NCI-H2227 treated with DMSO at 0.1 percent for 48 hours (cell line): ENCODE results near the gene ZNF124.
"Not testable (repeated sequence)": the region's sequence is repeated elsewhere in the genome, so short reads cannot be mapped to it uniquely, and the experiment has no call there.

Experiments used
- DNase-seq: peaks from one replicate; lab custom pipeline; 2025; lab: John Stamatoyannopoulos, UW

The ZNF124 gene

DNA sequence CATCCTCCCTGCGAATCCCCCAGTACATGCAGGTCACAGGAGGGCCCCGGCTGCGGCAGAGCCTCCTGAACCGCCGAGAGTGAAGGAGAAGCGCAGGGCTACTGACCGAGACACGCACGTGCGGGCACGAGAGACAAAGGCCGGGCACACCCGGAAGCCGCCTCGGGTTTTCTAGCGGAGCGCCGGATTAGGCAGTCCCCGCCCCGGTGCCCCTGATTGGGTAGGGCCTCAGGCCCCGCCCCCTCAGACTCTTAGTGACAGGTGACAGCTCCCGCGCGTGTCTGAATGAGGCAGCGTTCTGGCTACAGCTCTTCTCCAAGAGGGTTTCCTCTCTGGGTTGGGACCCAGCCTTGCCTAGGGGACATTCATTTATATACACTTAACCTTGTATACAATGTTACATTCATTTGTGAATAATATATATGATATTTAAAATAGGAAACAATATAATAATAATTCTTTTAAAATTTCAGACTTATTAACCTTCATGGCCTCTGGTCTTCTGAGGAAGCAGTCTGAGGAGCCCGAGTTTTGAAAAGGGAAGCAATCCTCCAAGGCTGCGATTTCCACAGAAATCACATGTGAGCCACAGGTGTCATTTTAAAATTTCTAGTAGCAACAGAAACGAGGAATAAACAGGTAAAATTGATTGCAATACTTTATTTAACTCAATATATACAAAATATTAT lies at the start of gene ZNF124:
Gene ZNF124 (minus strand): TSS at position 146 of the 689 bp plus-strand sequence. CDS start 143 bp downstream, at position 3.
- not testable (repeated sequence) for DNase-seq

DNA sequence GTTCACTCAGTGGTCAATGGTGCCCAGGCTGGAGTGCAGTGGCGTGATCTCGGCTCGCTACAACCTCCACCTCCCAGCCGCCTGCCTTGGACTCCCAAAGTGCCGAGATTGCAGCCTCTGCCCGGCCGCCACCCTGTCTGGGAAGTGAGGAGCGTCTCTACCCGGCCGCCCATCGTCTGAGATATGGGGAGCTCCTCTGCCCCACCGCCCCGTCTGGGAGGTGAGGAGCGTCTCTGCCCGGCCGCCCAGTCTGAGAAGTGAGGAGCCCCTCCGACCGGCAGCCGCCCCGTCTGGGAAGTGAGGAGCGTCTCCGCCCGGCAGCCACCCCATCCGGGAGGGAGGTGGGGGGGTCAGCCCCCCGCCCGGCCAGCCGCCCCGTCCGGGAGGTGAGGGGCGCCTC lies 48.5 kb upstream of the ZNF124 start:
- DNase-seq, result not testable (repeated sequence)

DNA sequence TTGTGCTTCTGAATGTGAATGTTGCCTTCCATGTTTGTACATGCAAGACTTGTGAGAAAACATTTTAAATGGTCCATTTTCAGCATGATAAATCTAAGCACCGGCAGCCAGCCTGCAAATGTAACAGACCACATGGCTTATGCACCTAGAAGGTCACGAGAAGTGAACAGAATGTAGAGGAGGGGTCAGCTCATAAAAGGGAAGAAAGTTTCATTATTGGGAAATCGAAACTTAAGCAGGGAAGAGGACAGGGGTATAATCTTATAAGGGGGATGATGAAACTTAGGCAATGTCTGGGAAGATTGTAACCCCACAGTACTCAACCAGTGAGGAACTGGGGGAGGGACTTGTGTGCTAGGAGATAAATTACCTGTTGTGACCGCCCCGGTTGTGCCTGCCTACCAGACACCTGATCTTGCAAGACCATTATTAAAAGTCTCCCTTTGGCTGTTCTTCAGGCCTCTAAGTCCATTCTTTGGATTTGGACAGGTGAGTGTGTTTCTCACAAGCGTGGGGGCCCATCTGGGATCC lies 46.4 kb upstream of the ZNF124 start:
- DNase-seq, result no peak

DNA sequence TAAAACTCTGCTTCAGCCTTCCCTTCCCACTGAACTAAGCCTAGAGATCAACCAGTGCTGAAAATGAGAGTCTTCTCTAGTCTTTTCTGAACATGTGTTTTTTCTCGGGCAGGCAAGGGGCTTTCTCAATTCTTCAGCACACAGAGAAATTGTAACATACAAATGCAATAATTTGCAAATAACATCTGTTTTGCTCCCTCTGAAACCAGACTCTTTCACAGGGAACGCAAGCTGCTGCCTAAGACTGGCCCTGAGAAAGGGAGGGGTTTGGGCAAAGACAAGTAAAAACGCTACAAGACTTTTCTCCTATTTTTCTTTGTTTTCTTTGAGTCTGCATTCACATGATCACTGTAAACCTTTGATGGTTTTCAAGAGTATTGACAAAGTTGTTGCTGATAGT lies 44.4 kb upstream of the ZNF124 start:
- DNase-seq, result no peak

DNA sequence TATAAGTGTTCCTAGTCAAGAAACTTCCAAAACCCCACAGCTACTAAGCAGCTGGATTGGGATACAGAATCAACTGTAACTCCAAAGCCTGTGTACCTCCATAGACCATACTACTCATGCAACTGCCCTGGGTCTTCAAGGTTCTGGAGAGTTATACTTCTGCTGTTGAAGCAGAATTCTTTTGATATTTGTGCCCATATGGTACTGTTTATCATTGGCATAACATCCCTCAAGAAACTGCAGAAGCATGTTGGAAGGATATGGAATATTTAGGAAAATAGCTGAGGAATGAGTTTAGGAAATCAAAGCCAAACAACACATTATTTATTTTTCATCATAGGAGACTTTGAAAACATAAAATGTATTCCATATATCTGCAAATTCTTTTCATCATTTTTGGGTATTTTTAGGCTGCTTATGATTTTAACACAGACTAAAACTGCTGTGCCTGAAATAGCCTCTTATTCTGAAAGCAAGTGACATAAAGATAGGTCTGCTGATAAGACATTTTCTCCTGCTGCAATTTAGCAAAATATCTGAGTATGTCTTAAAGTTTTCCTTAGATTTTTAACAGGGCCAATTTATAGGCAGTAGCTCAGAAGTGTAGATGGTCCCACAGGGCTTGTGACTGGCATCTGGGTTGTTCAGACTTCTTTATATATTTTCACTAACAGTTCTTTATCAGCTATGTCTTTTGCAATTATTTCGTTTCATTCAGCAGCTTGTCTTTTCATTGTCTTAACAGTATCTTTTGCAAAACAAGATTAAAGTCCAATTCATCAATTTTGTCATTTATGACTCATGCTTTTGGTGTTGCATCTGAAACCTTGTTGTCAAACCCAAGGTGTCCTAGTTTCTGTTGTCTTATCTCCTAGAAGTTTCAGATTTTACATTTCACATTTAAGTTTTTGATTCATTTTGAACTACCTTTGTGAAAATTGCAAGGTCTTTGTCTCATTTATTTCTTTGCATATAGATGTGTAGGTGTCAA lies 41.1 kb upstream of the ZNF124 start:
- no peak for DNase-seq

DNA sequence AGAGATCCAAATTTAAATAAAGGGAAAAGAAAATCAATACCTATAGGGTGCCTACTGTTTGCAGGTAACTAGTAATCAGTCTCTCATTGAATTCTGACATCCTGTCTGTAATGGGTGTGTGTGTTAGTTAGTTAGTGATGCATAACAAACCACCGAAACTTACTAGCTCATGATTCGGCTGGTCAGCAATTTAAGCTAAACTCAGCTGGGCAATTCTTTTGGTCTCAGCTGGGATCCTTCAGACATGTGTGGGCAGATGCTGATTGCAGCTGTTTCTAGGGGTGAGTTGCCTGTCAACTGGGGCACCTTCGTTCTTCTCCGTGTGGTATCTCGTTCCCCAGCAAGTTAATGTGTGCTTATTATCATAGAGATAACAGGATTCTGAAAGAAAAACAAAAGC lies 40.2 kb upstream of the ZNF124 start:
- DNase-seq, result no peak

DNA sequence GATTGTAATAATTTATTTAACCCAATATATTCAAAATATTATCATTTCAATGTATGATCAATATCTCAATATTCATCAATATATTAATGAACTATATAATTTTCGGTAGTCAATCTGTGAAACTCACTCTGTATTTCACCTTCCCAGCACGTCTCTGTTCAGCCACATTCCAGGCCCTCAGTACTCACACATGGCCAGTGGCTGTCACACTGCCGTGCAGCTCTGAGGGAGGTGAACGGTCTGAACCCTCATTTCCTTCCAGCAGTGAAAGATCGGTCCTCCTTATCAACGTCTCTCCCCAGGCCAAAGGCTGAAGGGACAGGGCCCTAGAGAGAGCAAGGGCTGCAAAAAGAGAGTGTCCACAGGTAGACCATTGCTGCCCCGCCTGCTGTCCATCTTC lies 39.5 kb upstream of the ZNF124 start:
- DNase-seq, result no peak

DNA sequence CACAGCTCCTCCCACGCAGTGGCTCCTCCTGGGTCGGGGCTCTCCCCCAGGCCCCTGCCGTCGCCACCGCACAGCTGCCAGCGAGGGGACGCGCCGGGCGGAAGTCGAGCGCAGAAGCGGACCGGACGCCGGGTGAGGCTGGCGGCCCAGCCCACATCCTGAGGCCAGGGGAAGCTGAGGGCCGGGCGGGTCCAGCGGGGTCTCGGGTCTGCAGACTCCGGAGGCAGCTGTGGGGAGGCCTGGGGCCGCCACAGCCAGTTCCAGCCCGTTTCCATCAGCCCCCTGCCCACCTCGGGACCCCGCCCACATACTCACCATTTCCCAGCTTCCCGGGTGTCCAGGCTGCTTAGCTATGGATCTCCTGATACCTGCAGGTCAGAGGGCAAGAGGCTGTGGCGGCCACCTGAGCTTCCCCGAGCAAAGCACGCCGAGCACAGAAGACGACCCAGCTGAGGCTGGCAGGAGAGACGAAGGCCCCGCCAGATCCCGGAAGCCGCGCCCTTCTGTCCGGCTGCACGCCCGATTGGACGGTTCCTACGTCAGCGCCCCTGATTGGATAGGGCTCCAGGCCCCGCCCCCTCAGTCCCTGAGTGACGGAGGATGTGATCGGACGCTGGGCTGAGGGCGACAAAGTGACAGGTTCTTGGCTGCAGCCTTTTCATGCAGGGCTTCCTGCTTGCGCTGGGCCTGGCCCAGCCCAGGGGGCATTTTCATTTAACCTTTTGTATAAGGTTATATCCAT lies 38.7 kb upstream of the ZNF124 start:
- DNase-seq, result peak; percentile 92

DNA sequence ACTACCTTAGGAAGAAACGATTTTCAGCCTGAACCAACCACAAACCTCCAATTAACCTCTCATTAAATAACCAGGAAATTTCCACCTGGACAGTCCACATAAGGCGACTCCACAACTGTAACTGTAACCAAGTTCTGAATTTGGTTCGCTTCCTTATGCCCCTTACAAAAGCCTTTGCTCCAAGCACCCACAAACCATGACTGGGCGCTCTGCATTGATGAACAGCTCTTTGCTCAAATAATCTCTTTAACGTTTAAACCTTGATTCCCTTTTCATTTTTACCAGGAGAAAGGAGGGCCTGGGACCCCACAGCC lies 38.2 kb upstream of the ZNF124 start:
- no peak for DNase-seq

DNA sequence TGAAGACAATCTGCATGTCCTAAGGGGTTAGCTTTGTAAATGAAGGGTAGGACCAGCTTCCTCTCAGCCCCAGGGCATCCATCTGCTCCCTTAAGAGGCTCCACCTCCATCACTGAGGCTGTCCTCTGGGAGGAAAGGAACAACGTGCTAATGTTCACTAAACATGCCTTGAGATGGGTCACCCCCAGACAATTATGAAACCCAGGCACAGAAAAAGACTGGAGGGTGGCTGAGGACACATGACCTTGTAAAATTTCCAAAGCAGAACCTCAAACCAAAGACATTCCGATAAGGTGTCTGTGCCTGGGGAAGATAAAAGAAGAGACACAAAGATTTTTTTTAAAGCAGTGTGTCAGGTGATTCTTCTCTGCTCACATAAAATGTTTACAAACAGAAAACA lies 37.6 kb upstream of the ZNF124 start:
- no peak for DNase-seq

DNA sequence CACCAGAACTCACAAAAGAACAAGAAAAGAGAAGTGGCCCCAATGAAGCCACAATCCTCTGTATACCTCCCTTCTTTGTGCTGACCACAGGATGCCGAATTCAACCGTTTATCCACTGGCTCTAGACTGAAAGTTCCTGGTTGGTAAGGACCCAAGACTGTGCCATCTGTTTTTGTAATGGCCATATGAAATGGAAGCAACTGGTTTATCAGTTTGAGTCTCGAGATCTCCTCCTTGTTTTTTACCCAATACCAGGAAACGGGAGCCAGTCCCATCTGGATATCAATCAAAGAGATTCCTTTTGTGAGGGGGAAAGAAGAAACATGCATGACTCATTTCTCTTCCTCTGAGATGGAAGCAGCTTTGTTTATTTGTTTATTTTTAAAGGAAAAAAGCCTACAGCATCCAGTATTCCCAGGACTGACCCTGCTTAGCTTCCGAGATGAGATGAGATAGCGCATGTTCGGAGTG lies 32.4 kb upstream of the ZNF124 start:
- no peak for DNase-seq

DNA sequence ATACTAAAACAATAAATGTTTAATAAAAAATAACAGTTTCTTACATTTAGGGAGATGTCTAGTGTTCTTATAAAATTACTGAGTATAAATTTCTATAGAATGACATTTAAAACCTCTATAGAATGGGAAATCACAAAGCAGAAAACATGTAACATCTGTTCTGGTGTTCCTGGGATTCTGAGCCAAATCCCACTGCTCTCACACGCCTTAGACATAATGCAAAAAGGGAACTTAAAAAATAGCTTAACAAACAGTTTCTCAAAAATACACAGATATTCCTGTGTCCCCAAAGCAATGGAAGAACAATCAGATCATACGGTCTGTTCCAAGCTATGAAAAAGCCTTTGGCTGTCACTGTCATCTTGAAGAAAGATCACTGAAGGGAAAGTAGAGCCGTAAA lies 27.0 kb upstream of the ZNF124 start:
- no peak for DNase-seq

DNA sequence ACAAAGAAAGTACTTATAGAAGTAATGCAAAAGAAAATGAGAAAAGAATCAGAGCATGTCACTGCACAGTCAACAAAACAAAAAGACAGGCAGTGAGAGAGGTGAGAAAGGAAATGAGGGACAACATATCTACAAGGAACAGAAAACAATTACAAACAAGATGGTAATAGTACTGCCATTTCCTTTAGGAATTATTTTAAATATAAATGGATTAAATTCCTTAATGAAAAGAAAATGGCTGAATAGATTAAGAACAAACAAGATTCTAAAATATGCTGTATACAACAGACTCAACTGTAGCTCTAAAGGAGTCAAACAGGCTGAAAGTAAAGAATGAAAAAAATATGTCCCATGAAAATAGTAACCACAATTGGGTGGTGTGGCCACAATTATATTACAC lies 22.1 kb upstream of the ZNF124 start:
- no peak for DNase-seq

DNA sequence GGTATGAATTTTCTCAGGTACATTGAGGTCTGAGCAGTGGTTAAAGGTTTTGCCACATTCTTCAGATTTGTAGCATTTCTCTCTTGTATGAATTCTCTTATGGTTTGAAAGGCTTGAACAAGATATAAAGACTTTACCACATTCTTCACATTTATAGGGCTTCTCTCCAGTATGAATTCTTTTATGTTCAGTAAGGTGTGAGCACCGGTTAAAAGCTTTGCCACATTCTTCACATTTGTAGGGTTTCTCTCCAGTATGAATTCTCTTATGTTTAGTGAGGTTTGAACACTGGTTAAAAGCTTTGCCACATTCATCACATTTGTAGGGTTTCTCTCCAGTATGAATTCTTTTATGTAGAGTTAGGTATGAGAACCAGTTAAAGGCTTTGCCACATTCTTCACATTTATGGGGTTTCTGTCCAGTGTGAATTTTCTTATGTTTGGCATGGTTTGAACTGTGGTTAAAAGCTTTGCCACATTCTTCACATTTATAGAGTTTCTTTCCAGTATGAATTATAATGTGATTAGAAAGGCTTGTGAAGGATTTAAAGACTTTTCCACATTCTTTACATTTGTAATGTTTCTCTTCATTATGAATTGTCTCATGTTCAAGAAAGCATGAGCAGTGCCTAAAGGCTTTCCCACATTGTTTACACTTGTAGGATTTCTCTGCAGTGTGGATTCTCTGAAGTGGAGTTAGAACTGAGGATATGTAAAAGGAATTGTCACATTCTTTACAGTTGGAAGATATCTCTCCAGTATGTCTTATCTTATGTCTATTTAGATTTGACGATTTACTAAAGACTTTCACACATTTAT lies 18.4 kb upstream of the ZNF124 start:
- no peak for DNase-seq

DNA sequence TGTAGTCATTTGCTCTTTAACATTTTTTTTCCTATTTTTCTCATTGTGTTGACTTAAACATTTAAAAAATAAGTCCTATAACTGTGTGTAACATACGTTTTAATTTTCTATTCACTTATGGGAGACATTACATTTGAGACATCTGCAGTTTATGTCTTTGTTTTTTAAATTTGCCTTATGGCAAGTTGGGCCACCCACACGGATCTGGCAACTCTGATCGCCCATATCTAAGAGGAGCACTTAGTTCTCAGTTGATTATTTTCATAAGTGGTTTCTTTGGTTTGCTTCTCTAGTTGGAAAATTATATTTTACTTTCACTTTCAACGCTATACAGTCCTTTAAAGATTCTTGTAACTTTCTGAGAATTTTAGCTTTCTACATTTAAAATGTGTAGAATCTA lies 13.8 kb upstream of the ZNF124 start:
- no peak for DNase-seq

DNA sequence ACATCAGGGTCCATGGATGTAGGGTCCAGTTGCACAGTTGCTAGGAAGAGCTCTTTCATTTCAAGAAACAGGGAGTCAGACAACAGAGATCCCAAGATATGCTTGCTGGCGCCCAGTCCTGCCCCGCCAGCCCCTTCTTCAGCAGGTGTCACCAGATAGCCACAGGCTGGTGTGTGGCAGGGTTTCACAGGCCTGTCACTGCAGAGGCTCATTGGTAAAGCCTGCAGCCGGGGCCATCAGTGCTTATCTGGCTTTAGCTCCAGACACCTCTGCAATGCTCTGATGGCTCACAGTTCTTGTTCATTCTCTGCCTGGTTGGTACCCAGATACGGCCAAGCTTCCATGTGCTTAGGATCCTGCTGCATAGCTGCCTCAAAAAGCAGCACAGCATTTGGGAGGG lies 12.4 kb upstream of the ZNF124 start:
- no peak for DNase-seq

DNA sequence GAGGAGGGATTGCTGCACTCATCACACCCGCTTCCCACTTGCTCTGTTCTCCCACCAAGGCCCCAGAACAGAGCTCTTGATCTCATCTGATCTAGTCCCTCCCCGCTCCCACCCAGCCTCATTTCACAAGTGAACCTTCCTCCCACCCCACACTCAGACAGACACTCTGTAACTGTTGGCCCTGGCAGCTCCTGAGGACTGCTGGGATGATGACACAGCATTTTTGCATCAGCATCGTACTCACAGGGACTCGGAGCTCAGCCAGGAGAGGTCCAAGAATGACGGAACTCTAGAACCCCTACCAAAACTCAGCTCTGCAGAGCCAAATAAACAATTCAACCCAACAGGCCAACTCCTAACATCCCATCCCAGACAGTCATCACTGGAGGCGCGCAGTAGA lies 11.2 kb upstream of the ZNF124 start:
- DNase-seq, result no peak

DNA sequence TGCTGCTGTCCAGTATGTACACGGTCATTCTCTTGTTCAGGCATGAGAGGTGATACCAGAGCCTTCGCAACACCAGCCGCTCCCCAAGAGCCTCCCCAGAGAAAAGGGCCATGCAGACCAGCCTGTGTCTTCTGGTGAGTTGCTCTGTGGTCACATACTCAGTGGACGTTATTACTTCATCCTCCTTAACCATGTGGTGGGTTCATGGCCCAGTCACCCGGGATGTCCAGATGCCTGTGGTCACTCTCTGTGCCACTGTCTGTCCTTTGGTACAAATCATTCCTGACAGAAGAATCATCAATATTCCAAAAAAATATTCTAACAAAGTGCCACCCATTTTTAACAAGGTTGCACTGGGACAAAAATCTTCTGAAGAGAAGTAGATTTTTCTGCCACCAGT lies 8.8 kb upstream of the ZNF124 start:
- no peak for DNase-seq

DNA sequence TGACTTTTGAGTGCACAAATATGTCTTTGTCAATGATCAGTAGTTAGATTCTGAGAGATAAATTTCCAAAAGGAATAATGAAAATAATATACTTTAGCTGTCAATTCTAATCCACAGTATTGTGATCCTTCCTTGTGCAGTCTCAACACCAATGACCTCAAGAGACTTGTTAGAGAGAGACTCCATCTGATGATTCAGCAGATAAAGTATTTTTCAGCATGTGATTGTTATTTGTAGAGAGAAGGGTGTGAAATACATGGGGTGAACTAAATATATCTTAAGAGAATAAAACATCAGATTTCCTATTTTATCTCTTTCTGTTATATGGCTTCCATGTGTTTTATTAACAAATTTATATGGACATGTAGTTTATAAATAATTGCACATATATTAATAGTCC lies 5.9 kb upstream of the ZNF124 start:
- DNase-seq, result no peak

DNA sequence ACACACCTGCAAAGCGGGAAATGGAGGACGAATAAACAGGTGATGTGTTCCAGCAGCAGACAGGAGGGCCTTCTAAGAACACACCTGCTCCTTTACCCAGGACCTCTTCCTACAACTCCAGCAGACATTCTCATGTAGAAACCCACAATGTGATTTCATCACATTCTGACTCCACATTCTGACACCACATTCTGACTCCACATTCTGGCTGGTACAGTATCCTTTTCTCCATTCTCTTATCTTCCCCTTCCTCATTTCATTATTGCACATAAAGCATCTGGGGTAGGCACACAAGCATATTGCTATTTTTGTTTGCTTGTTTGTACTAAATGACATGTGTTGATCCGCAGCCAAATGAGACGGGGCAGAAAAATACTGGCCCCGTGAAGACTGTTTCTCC lies 3.6 kb upstream of the ZNF124 start:
- no peak for DNase-seq

DNA sequence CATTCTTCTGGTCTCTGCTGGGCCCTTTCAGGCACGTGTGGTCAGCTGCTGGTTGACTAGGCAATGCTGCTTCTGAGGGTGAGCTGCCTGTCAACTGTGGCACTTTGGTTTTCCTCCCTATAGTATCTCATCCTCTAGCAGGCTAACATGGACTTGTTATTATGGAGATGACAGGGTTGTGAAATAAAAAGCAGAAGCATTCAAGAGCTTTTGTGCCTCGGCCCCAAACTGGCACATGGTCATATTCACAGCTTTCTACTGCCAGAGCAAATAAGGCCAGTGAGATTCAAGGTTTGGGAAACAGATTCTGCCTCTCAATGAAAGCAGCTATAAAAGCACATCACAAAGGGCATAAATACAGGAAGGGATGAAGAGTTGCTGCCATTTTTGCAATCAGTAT lies 1.6 kb upstream of the ZNF124 start:
- DNase-seq, result no peak

DNA sequence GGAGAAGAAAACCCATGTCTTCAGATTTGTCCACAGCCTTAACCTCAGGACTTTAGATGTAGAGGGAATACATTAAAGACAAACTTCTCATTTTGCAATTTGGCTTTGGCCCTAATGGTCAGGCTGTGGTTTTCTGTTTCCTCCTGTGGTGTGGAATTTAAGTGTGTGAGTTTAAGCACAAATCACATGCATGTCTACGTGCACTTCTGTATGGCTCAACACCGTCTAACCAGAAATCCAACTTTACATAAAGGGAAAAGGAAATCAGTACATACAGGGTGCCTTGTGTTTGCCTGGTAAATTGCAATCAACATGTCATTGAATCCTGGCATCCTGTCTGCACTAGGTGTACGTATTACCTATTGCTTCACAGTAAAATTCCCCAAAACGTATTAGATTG lies 1.2 kb upstream of the ZNF124 start:
- no peak for DNase-seq
